Upper lobe of left lung (tissue), 4 donors: ENCODE data around the gene AP5S1.

Source experiments
- EP300 ChIP-seq, 4 donors: sonication (generic); formaldehyde crosslinking; IDR thresholded peaks; one replicate each; pipeline ENCODE4 v1.5.1; 2017; ENCODE audit warnings: antibody characterized with exemption in 4 of 4, control low read depth in 2 of 4
- POLR2A ChIP-seq, 4 donors: fragments of 450-650 bp; IDR thresholded peaks; one replicate each; pipeline ENCODE4 v1.5.1; 2016 to 2017; ENCODE audit warnings: antibody characterized with exemption in 4 of 4, mild to moderate bottlenecking in 2 of 4
- POLR2AphosphoS5 ChIP-seq, 2 donors: sonication (generic); formaldehyde crosslinking; IDR thresholded peaks; one replicate each; pipeline ENCODE4 v1.5.1; 2017; ENCODE audit warnings: antibody characterized with exemption in 2 of 2

GRCh38 chr20:3866464-3866863 is 46.1 kb downstream of the AP5S1 start:
- no peak for TF ChIP-seq POLR2A (IDR thresholded peaks at IDR 0.05)
- TF ChIP-seq POLR2AphosphoS5 (IDR thresholded peaks at IDR 0.05) = no peak
- TF ChIP-seq EP300 (IDR thresholded peaks at IDR 0.05) = no peak
